CD14-positive monocyte (primary cell): ENCODE measurements around the gene UBASH3B. TPM values are rescaled to one million over a fixed set of nuclear protein-coding genes. Genes with fewer than 3 reads are reported as not detected.

ENCODE experiments used
- DNase-seq, 3 donors: peaks; one replicate each; pipeline ENCODE4 v3.0.0-alpha.2; 2011 to 2022
- H2AFZ ChIP-seq: 2 replicates; pipeline ENCODE4 v1.6.0; 2012; ENCODE audit warnings: mild to moderate bottlenecking, low read depth, low read length, inconsistent platforms; ENCODE audit not compliant: insufficient read depth, poor library complexity, severe bottlenecking
- H3K27ac ChIP-seq, 2 donors: 1 replicate in 1 of 2; 2 replicates in 1 of 2; pipeline ENCODE4 v1.5.1; 2012 to 2013; ENCODE audit warnings: low read length in 2 of 2, control low read depth in 1 of 2, inconsistent platforms in 1 of 2, low read depth in 1 of 2, mild to moderate bottlenecking in 1 of 2
- H3K27me3 ChIP-seq, 2 donors: one replicate each; pipeline versions ENCODE4 v1.6.0 to v1.6.1; 2011 to 2013; ENCODE audit warnings: low read length in 2 of 2; ENCODE audit not compliant: control insufficient read depth in 2 of 2, insufficient read depth in 2 of 2
- H3K36me3 ChIP-seq, 2 donors: replicated peaks in 1 of 2; 1 replicate in 1 of 2; 2 replicates in 1 of 2; pipeline versions ENCODE4 v1.5.1 to v1.6.1; 2012 to 2013; ENCODE audit warnings: low read length in 2 of 2, control low read depth in 1 of 2, inconsistent platforms in 1 of 2, mild to moderate bottlenecking in 1 of 2; ENCODE audit not compliant: insufficient read depth in 2 of 2, control insufficient read depth in 1 of 2
- H3K4me1 ChIP-seq, 2 donors: 1 replicate in 1 of 2; 2 replicates in 1 of 2; pipeline versions ENCODE4 v1.5.1 to v1.6.1; 2012 to 2013; ENCODE audit warnings: low read length in 2 of 2, control low read depth in 1 of 2, inconsistent platforms in 1 of 2, mild to moderate bottlenecking in 1 of 2, moderate library complexity in 1 of 2; ENCODE audit not compliant: insufficient read depth in 2 of 2, control insufficient read depth in 1 of 2
- H3K4me2 ChIP-seq: replicated peaks from 2 replicates; pipeline ENCODE3; 2012; ENCODE audit warnings: low read length, moderate library complexity, mild to moderate bottlenecking; ENCODE audit not compliant: poor library complexity, severe bottlenecking; ENCODE audit errors: extremely low read depth
- H3K4me3 ChIP-seq, 3 experiments: fragments of 200-600 bp in 1 of 3; sonication (generic) in 1 of 3; replicated peaks in 1 of 3; 1 replicate in 2 of 3; 2 replicates in 1 of 3; pipeline ENCODE4 v1.5.1; 2011 to 2013; ENCODE audit warnings: low read length in 3 of 3, mild to moderate bottlenecking in 3 of 3, control low read depth in 2 of 3, low read depth in 2 of 3, inconsistent platforms in 1 of 3, moderate library complexity in 1 of 3
- H3K79me2 ChIP-seq: 2 replicates; pipeline ENCODE4 v1.6.0; 2012; ENCODE audit warnings: mild to moderate bottlenecking, control low read depth, inconsistent platforms, low read length, moderate library complexity; ENCODE audit not compliant: insufficient read depth
- H3K9ac ChIP-seq: 2 replicates; pipeline ENCODE4 v1.6.0; 2017; ENCODE audit warnings: low read length, mild to moderate bottlenecking; ENCODE audit not compliant: insufficient read depth, poor library complexity, severe bottlenecking
- H3K9me3 ChIP-seq, 2 donors: replicated peaks in 1 of 2; 1 replicate in 1 of 2; 2 replicates in 1 of 2; pipeline versions ENCODE4 v1.5.1 to v1.6.1; 2012 to 2013; ENCODE audit warnings: low read length in 2 of 2, control low read depth in 1 of 2; ENCODE audit not compliant: control insufficient read depth in 1 of 2, insufficient read depth in 1 of 2
- H4K20me1 ChIP-seq: 2 replicates; pipeline ENCODE4 v1.6.0; 2012; ENCODE audit warnings: mild to moderate bottlenecking, low read length, control low read depth, moderate library complexity; ENCODE audit not compliant: insufficient read depth
- H3K27ac Mint-ChIP-seq, 7 donors: one replicate each; pipeline ENCODE4 v1.8.0; 2020; ENCODE audit warnings: mild to moderate bottlenecking in 7 of 7, mixed read lengths in 7 of 7, moderate library complexity in 6 of 7, inconsistent platforms in 2 of 7
- H3K27me3 Mint-ChIP-seq, 3 donors: one replicate each; pipeline ENCODE4 v1.8.0; 2021 to 2022; ENCODE audit warnings: low read depth in 3 of 3, mild to moderate bottlenecking in 3 of 3, mixed read lengths in 3 of 3, moderate library complexity in 3 of 3, inconsistent platforms in 1 of 3
- H3K36me3 Mint-ChIP-seq, 2 donors: one replicate each; pipeline ENCODE4 v1.8.0; 2020; ENCODE audit warnings: mixed read lengths in 2 of 2, inconsistent platforms in 1 of 2, mild to moderate bottlenecking in 1 of 2
- H3K4me1 Mint-ChIP-seq: one replicate; pipeline ENCODE4 v1.8.0; 2020; ENCODE audit warnings: mild to moderate bottlenecking, mixed read lengths
- H3K4me3 Mint-ChIP-seq, 2 donors: one replicate each; pipeline ENCODE4 v1.8.0; 2020; ENCODE audit warnings: mild to moderate bottlenecking in 2 of 2, mixed read lengths in 2 of 2, moderate library complexity in 1 of 2
- H3K9me3 Mint-ChIP-seq, 7 donors: one replicate each; pipeline ENCODE4 v1.8.0; 2020 to 2022; ENCODE audit warnings: mixed read lengths in 7 of 7, mild to moderate bottlenecking in 6 of 7, moderate library complexity in 6 of 7, inconsistent platforms in 2 of 7
- CTCF ChIP-seq: fragments of 200-600 bp; IDR thresholded peaks from one replicate; pipeline ENCODE4 v1.8.0; 2022; ENCODE audit warnings: antibody characterized with exemption, mild to moderate bottlenecking
- WGBS: methylation state at CpG from one replicate; pipeline ENCODE4 v1.1.5; 2013; ENCODE audit warnings: missing lambda C conversion rate; ENCODE audit not compliant: insufficient coverage; 5-methylcytosine and 5-hydroxymethylcytosine counted together
- intact Hi-C, 2 donors: fragments of 100-400 bp; cut with micrococcal nuclease; formaldehyde crosslinking; loops; one replicate each; pipeline versions ENCODE4 v1.15.0 to v1.15.1; 2023
- polyA plus RNA-seq, 3 donors: library from polyadenylated mRNA; depleted of rRNA in 1 of 3; unstranded in 2 of 3; stranded (reverse) in 1 of 3; fragments of 300-500 nt in 2 of 3; fragments of >200 nt in 1 of 3; fragmentation: Illumina TruSeq in 2 of 3; gene quantifications; 1 replicate in 2 of 3; 2 replicates in 1 of 3; pipeline ENCODE4 v1.2.3, GENCODE V29; 2012 to 2021

UBASH3B gene
- polyA plus RNA-seq, 3 donors, result 3.3 to 13.5 (median 7.1) TPM

- H3K36me3 Mint-ChIP-seq, result peaks cover 5 to 17% of the 10 kb centered on the region in 2 donors
- H3K27ac ChIP-seq, result peak overlapping the region; percentile 56 to 81
- 0% methylated on average over 4 of the region's 11 CpGs for WGBS
- H2AFZ ChIP-seq, result peak overlapping the region; percentile 70
- peaks cover 0 to 9% (median 2%) of the 10 kb centered on the region in 3 donors for H3K27me3 Mint-ChIP-seq
- H3K79me2 ChIP-seq, result peaks cover 88% of the 10 kb centered on the region
- TF ChIP-seq CTCF, result no peak
- H3K4me1 Mint-ChIP-seq, result peaks cover 82% of the 10 kb centered on the region
- no peaks in the 10 kb centered on the region for H3K9me3 ChIP-seq
- H3K4me2 ChIP-seq, result peak overlapping the region; percentile 17
- peak overlapping the region in 1 of 3 experiments; percentile 7 for H3K4me3 ChIP-seq
- H3K4me3 Mint-ChIP-seq, result no peak overlapping the region
- no peaks in the 10 kb centered on the region for H3K36me3 ChIP-seq
- peaks cover 62 to 72% of the 10 kb centered on the region in 2 donors for H3K4me1 ChIP-seq
- DNase-seq, result no peak
- no peak overlapping the region for H3K9ac ChIP-seq
- H4K20me1 ChIP-seq, result no peaks in the 10 kb centered on the region
- intact Hi-C loops, result loop anchor here in 1 of 2 donors (10.0 kb wide), 1 partner anchor 48 kb away; no protein-coding TSS in a partner anchor
- H3K27me3 ChIP-seq, result no peaks in the 10 kb centered on the region
- H3K9me3 Mint-ChIP-seq, result no peaks in the 10 kb centered on the region
- peak overlapping the region; percentile 87 to 97 (median 92) for H3K27ac Mint-ChIP-seq
Observed at GRCh38 chr11:122696662-122697061, 41.1 kb downstream of the UBASH3B start.

GRCh38 chr11:122697636-122698167 lies 42.2 kb downstream of the UBASH3B start:
- H3K4me1 Mint-ChIP-seq, result peaks cover 73% of the 10 kb centered on the region
- Histone ChIP-seq H3K36me3 (no peaks in the 10 kb centered on the region), H2AFZ (peak overlapping the region; percentile 35), H3K9me3 (no peaks in the 10 kb centered on the region), H3K4me1 (peaks cover 51 to 62% of the 10 kb centered on the region in 2 donors), H3K9ac (peak overlapping the region; percentile 38), H3K79me2 (peaks cover 87% of the 10 kb centered on the region), H4K20me1 (no peaks in the 10 kb centered on the region), H3K27ac (peak overlapping the region; percentile 60 to 81), H3K4me3 (peak overlapping the region in 2 of 3 experiments; percentile 20 to 55), H3K27me3 (no peaks in the 10 kb centered on the region), H3K4me2 (peak overlapping the region; percentile 56)
- WGBS, result 0% methylated on average over 6 of the region's 8 CpGs
- peak overlapping the region; percentile 66 to 77 for H3K4me3 Mint-ChIP-seq
- intact Hi-C loops, result loop anchor here in 1 of 2 donors (10.0 kb wide), 1 partner anchor 47 kb away; no protein-coding TSS in a partner anchor
- TF ChIP-seq CTCF, result no peak
- peaks cover 11 to 27% of the 10 kb centered on the region in 2 donors for H3K36me3 Mint-ChIP-seq
- H3K27ac Mint-ChIP-seq, result peak overlapping the region; percentile 90 to 97 (median 95)
- peaks cover 0 to 6% (median 2%) of the 10 kb centered on the region in 3 donors for H3K27me3 Mint-ChIP-seq
- peak; percentile 88 to 98 (median 93) for DNase-seq
- H3K9me3 Mint-ChIP-seq, result no peaks in the 10 kb centered on the region
